DOHH2 (cell line): ENCODE measurements around the gene ARHGAP6.
A peak's percentile ranks its signal among the peaks of the same experiment; 100 is the strongest.

ENCODE experiments used
- H3F3A ChIP-seq: fragments of 200-600 bp; sonication (generic), shearing (Covaris generic); 2 replicates; pipeline ENCODE4 v1.6.0; 2016; ENCODE audit warnings: antibody characterized with exemption, mild to moderate bottlenecking; ENCODE audit not compliant: control insufficient read depth, insufficient read depth
- H3K27ac ChIP-seq: fragments of 200-600 bp; sonication (generic); 2 replicates; pipeline ENCODE4 v1.5.1; 2014; ENCODE audit warnings: low read depth, mild to moderate bottlenecking, low read length, moderate library complexity
- H3K27me3 ChIP-seq: fragments of 200-600 bp; sonication (generic); 2 replicates; pipeline ENCODE4 v1.6.1; 2014; ENCODE audit warnings: mild to moderate bottlenecking, low read length, mixed read lengths; ENCODE audit not compliant: control insufficient read depth
- H3K36me3 ChIP-seq: fragments of 200-600 bp; sonication (generic); 2 replicates; pipeline ENCODE4 v1.6.1; 2014; ENCODE audit warnings: mild to moderate bottlenecking, low read length, moderate library complexity, mixed read lengths; ENCODE audit not compliant: control insufficient read depth
- H3K4me1 ChIP-seq: fragments of 200-600 bp; sonication (generic); 2 replicates; pipeline ENCODE4 v1.6.1; 2014; ENCODE audit warnings: mild to moderate bottlenecking, low read length, mixed read lengths; ENCODE audit not compliant: control insufficient read depth
- H3K4me2 ChIP-seq: fragments of 200-600 bp; sonication (generic); 2 replicates; pipeline ENCODE4 v1.6.0; 2014; ENCODE audit warnings: mild to moderate bottlenecking, low read length, moderate library complexity
- H3K4me3 ChIP-seq: fragments of 200-600 bp; sonication (generic); 2 replicates; pipeline ENCODE4 v1.5.1; 2014; ENCODE audit warnings: mild to moderate bottlenecking, low read length, mixed read lengths
- H3K79me2 ChIP-seq: fragments of 200-600 bp; sonication (generic); 2 replicates; pipeline ENCODE4 v1.6.1; 2014; ENCODE audit warnings: mild to moderate bottlenecking, low read length, mixed read lengths; ENCODE audit not compliant: control insufficient read depth
- H3K9me2 ChIP-seq: fragments of 200-600 bp; sonication (generic); replicated peaks from 2 replicates; pipeline ENCODE4 v1.6.1; 2014; ENCODE audit warnings: mild to moderate bottlenecking, low read length, mixed read lengths; ENCODE audit not compliant: control insufficient read depth
- H3K9me3 ChIP-seq: fragments of 200-600 bp; sonication (generic); 2 replicates; pipeline ENCODE4 v1.6.1; 2014; ENCODE audit warnings: antibody characterized with exemption, low read length, mixed read lengths; ENCODE audit not compliant: control insufficient read depth, insufficient read depth
- H4K20me1 ChIP-seq: fragments of 200-600 bp; sonication (generic); 2 replicates; pipeline ENCODE4 v1.6.0; 2014; ENCODE audit warnings: low read depth, mild to moderate bottlenecking, antibody characterized with exemption, low read length, moderate library complexity; ENCODE audit not compliant: control insufficient read depth, insufficient read depth
- CTCF ChIP-seq: fragments of 200-600 bp; sonication (generic); IDR thresholded peaks from one replicate; pipeline ENCODE4 v1.5.1; 2014; ENCODE audit warnings: antibody characterized with exemption, mild to moderate bottlenecking, low read depth, low read length; ENCODE audit not compliant: poor library complexity, severe bottlenecking
- EZH2phosphoT487 ChIP-seq: fragments of 200-600 bp; sonication (generic); IDR thresholded peaks from 2 replicates; pipeline ENCODE4 v1.6.1; 2017; ENCODE audit warnings: borderline replicate concordance, mild to moderate bottlenecking, antibody characterized with exemption, low read length, moderate library complexity, mixed read lengths

The ARHGAP6 gene

DNA sequence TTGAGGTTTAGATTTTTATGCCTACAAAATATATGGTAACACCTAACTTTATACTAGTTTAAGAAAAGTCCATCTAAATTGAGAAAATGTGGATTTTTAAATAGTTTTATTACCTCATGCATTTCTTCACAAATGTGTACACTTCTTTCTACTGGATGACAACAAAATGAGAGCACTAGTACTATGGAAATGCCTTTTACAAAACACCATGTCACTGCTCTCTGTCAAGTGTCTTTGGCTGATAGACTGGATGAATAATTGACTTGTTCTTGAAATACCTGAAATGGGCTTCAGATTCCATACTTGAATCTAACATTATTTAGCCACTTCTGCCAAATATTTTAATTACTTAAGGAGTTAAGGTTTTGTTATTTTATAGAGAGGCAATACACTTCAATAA, 323.0 kb downstream of the ARHGAP6 start:
- Histone ChIP-seq H3K9me3 (no peaks in the 10 kb centered on the region), H4K20me1 (no peaks in the 10 kb centered on the region), H3K9me2 (no peaks in the 10 kb centered on the region), H3K4me3 (no peak overlapping the region), H3K4me1 (peaks cover 18% of the 10 kb centered on the region), H3K79me2 (no peaks in the 10 kb centered on the region), H3K4me2 (no peak overlapping the region), H3K27ac (no peak overlapping the region), H3K36me3 (no peaks in the 10 kb centered on the region), H3K27me3 (no peaks in the 10 kb centered on the region), H3F3A (no peaks in the 10 kb centered on the region)
- TF ChIP-seq CTCF, result no peak
- no peak for TF ChIP-seq EZH2phosphoT487

DNA sequence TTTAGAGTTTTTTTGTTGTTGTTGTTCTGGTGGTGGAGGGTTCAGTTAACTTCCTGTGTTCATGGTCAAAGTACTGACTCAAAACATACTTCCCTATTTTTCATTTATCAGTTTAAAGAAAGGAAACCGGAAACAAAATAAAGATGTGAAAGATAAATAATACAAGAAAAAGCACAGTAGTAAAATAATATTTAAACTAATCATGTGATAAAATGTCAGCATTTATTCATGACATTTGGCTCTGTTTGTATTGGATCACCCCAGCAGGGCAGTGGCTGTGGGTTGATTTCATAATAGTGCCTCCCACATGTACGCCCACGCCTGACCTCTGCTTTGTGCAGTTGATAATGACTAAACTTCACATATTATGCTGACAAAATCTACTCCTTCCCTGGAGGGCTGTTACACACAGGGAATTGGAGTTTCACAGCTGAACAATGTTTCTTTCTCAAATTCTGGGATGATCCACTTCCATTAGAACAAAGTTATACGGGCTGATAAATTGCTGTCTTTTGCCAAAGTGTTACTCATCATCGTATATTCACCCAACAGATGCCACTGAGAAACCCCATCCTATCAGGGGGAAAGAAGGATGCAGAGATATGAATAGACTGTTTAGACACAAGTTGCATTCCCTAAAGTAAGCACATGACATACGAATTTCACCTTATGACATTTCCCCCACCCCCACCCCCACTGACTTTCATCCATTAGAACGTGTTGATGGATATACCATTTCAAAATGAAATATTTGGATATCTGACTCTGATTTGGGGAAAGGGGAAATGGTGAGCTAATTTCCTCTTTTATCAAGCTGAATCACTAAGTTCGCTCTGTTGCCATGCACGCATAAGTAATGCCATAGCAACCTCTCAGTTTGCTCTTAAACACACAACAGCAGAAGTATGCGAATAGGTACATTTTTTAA, 324.2 kb downstream of the ARHGAP6 start:
- Histone ChIP-seq H3K9me3 (no peaks in the 10 kb centered on the region), H3K27ac (peak overlapping the region; percentile 65), H3K9me2 (no peaks in the 10 kb centered on the region)

GRCh38 chrX:11337292-11338009, 328.3 kb downstream of the ARHGAP6 start:
- H3K4me1 ChIP-seq, result peaks cover 36% of the 10 kb centered on the region
- H3K27me3 ChIP-seq, result no peaks in the 10 kb centered on the region
- no peak overlapping the region for H3K4me2 ChIP-seq
- H4K20me1 ChIP-seq, result no peaks in the 10 kb centered on the region
- no peaks in the 10 kb centered on the region for H3F3A ChIP-seq
- H3K36me3 ChIP-seq, result no peaks in the 10 kb centered on the region
- H3K9me3 ChIP-seq, result no peaks in the 10 kb centered on the region
- H3K9me2 ChIP-seq, result no peaks in the 10 kb centered on the region
- no peak overlapping the region for H3K4me3 ChIP-seq
- no peak overlapping the region for H3K27ac ChIP-seq
- no peaks in the 10 kb centered on the region for H3K79me2 ChIP-seq
- TF ChIP-seq EZH2phosphoT487 (no peak), CTCF (no peak)

More for the DNA sequence above, 324.2 kb downstream of the ARHGAP6 start:
- H3K27me3 ChIP-seq, result no peaks in the 10 kb centered on the region
- TF ChIP-seq EZH2phosphoT487, result no peak
- no peak for TF ChIP-seq CTCF
- no peaks in the 10 kb centered on the region for H3K36me3 ChIP-seq
- peaks cover 26% of the 10 kb centered on the region for H3K4me1 ChIP-seq
- H3K4me3 ChIP-seq, result peak overlapping the region; percentile 37
- no peaks in the 10 kb centered on the region for H3F3A ChIP-seq
- no peaks in the 10 kb centered on the region for H4K20me1 ChIP-seq
- no peaks in the 10 kb centered on the region for H3K79me2 ChIP-seq
- H3K4me2 ChIP-seq, result peak overlapping the region; percentile 66
